ENCODE measurements around the gene XYLT1.

The XYLT1 gene

DNA sequence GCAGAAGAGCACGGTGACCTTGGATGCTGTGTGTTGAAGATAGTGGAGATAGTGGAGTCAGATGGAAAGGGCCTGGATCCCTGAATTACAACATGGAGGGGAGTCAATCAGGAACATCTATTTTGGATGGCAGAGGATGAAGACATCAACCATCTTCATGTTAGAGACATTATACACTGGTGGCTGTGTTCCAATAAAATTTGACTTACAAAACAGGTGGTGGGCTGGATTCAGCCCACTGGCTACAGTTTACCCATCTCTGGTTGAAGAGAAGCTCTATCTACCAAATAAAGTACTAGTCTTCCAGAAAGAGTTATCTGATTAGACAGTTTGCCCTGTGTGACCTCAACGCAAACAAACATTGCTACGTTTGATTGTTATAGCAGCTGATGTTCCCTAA, 247.2 kb downstream of the XYLT1 start:
- no peak for TF ChIP-seq CTCF (IDR thresholded peaks at IDR 0.05)

GRCh38 chr16:17222871-17223401, 247.8 kb downstream of the XYLT1 start:
- no peak for TF ChIP-seq CTCF (IDR thresholded peaks at IDR 0.05)

- no peak for TF ChIP-seq CTCF (IDR thresholded peaks at IDR 0.05)
Observed at GRCh38 chr16:17219991-17220390, 250.8 kb downstream of the XYLT1 start.

DNA sequence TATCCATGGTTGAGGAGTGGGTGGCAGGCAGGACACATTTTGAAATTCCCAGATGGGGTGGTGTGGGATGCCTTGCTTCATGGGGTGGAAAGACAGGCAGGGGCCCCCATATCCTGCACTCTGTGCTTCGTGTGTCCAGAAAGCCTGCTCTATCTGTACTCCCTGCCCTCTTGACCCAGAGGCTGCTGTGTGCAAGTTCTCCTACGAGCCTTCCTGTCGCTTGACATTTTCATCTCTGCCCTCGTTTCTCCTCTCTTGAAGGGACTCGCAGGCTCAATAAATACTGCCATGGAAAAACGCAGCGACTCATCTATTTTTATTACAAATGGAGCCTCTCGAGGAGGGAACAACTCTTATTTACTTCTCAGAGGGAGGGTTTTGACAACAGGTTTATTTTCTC, 254.8 kb downstream of the XYLT1 start:
- TF ChIP-seq CTCF (IDR thresholded peaks at IDR 0.05): no peak

- no peak for TF ChIP-seq CTCF (IDR thresholded peaks at IDR 0.05)
Observed at GRCh38 chr16:17215306-17215705, 255.5 kb downstream of the XYLT1 start.

DNA sequence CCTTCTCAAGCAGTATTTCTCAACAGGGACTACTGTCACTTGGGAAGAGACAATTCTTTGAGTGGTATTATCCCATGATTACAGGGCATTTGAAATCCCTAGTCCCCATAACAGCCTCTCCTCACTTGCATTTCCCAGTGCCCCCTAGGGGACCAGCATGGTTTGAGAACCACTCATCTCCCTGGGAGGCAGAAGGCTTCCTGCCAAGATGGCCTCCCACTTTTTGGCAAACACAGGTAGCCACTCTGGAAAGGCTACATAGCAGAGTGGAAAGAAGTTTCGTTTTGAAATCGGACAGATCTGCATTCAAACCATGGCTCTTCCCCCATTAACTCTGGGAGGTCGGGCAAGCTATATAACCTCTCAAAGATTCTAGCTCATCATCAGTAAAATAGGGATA, 256.8 kb downstream of the XYLT1 start:
- TF ChIP-seq CTCF (IDR thresholded peaks at IDR 0.05): no peak

- no peak for TF ChIP-seq CTCF (IDR thresholded peaks at IDR 0.05)
Observed at GRCh38 chr16:17213025-17213424, 257.7 kb downstream of the XYLT1 start.

GRCh38 chr16:17212606-17213005, 258.2 kb downstream of the XYLT1 start:
- no peak for TF ChIP-seq CTCF (IDR thresholded peaks at IDR 0.05)
